Gastroesophageal sphincter (tissue), 3 donors: ENCODE data around the gene BRINP3.

ENCODE experiments used
- CTCF ChIP-seq, 4 experiments: fragments of 200-600 bp in 2 of 4; fragments of 450-650 bp in 2 of 4; sonication (generic) in 1 of 4; IDR thresholded peaks; one replicate each; pipeline ENCODE4 v1.5.1; 2017 to 2019; ENCODE audit warnings: antibody characterized with exemption in 4 of 4, mild to moderate bottlenecking in 2 of 4, moderate library complexity in 2 of 4
- EP300 ChIP-seq: sonication (generic); formaldehyde crosslinking; IDR thresholded peaks from one replicate; pipeline ENCODE4 v1.6.1; 2017; ENCODE audit warnings: antibody characterized with exemption, mild to moderate bottlenecking

GRCh38 chr1:190322274-190322673 is 155.4 kb downstream of the BRINP3 start:
- TF ChIP-seq CTCF (IDR thresholded peaks at IDR 0.05) (no peak), EP300 (no peak)
